Body of pancreas (tissue), 4 donors: ENCODE results near the gene CPNE1. TPM values are rescaled to one million over a fixed set of nuclear protein-coding genes. Genes with fewer than 3 reads are reported as not detected.
A peak's percentile ranks its signal among the peaks of the same experiment; 100 is the strongest.

Source experiments
- ATAC-seq: fragments of 150-250 bp; one replicate; pipeline ENCODE4 v1.9.1; 2016
- DNase-seq, 4 donors: peaks; one replicate each; pipeline ENCODE4 v3.0.0-alpha.2; 2019
- H3K27ac ChIP-seq, 4 donors: fragments of 200-600 bp; sonication (generic); 1 replicate in 3 of 4; 2 replicates in 1 of 4; pipeline versions ENCODE4 v1.5.1 to v1.6.1; 2016 to 2019; ENCODE audit warnings: mild to moderate bottlenecking in 1 of 4, mixed read lengths in 1 of 4, moderate library complexity in 1 of 4
- H3K27me3 ChIP-seq, 2 donors: fragments of 200-600 bp; sonication (generic); one replicate each; pipeline ENCODE4 v1.6.0; 2016; ENCODE audit warnings: mild to moderate bottlenecking in 1 of 2
- H3K36me3 ChIP-seq, 2 donors: fragments of 200-600 bp; sonication (generic); replicated peaks in 1 of 2; 2 replicates each; pipeline ENCODE4 v1.5.1; 2016; ENCODE audit warnings: low read depth in 2 of 2; ENCODE audit not compliant: insufficient read depth in 1 of 2
- H3K4me1 ChIP-seq: fragments of 200-600 bp; sonication (generic); one replicate; pipeline ENCODE4 v1.6.0; 2016
- H3K4me3 ChIP-seq, 2 donors: fragments of 200-600 bp; sonication (generic); 1 replicate in 1 of 2; 2 replicates in 1 of 2; pipeline ENCODE4 v1.5.1; 2016 to 2019
- H3K9me3 ChIP-seq, 3 donors: fragments of 200-600 bp; sonication (generic); 1 replicate in 2 of 3; 2 replicates in 1 of 3; pipeline ENCODE4 v1.5.1; 2016
- CTCF ChIP-seq, 7 experiments: fragments of 450-650 bp in 4 of 7; fragments of 200-600 bp in 3 of 7; sonication (generic) in 3 of 7; IDR thresholded peaks; one replicate each; pipeline ENCODE4 v1.5.1; 2016 to 2019; ENCODE audit warnings: antibody characterized with exemption in 7 of 7
- POLR2A ChIP-seq, 3 donors: fragments of 450-650 bp; IDR thresholded peaks; one replicate each; pipeline ENCODE4 v1.6.1; 2016; ENCODE audit warnings: antibody characterized with exemption in 3 of 3, mild to moderate bottlenecking in 2 of 3
- WGBS, 2 donors: methylation state at CpG; one replicate each; pipeline ENCODE4 v1.1.5; 2017; 5-methylcytosine and 5-hydroxymethylcytosine counted together
- intact Hi-C: fragments of 100-400 bp; cut with DNase I; formaldehyde crosslinking; loops from one replicate; pipeline ENCODE4 v1.15.1; 2023
- total RNA-seq, 2 donors: library from RNA; depleted of rRNA; stranded (reverse); fragments of >200 nt; gene quantifications; one replicate each; pipeline ENCODE4 v1.1.0, GENCODE V29; 2016

Gene CPNE1
- total RNA-seq, 2 donors from 2014 or later, result 87.3 to 93.9 TPM

- peak in 1 of 4 donors; percentile 26 for DNase-seq
- Histone ChIP-seq H3K9me3 (no peaks in the 10 kb centered on the region), H3K27ac (no peak overlapping the region), H3K4me3 (no peak overlapping the region), H3K27me3 (no peaks in the 10 kb centered on the region), H3K36me3 (no peaks in the 10 kb centered on the region), H3K4me1 (peaks cover 29% of the 10 kb centered on the region)
- intact Hi-C loops, result no loop called here
- TF ChIP-seq CTCF (IDR thresholded peaks at IDR 0.05), result no peak
- TF ChIP-seq POLR2A (IDR thresholded peaks at IDR 0.05), result no peak
- no peak for ATAC-seq
- WGBS, 2 donors, result 28 to 36% methylated on average over 7 of the region's 7 CpGs
Measured at GRCh38 chr20:35598476-35598875, 66.2 kb downstream of the CPNE1 start.

- 89 to 91% methylated on average over 2 of the region's 2 CpGs for WGBS, 2 donors
- no peak for DNase-seq
- intact Hi-C loops, result no loop called here
Measured at GRCh38 chr20:35597186-35597585, 67.5 kb downstream of the CPNE1 start.

DNA sequence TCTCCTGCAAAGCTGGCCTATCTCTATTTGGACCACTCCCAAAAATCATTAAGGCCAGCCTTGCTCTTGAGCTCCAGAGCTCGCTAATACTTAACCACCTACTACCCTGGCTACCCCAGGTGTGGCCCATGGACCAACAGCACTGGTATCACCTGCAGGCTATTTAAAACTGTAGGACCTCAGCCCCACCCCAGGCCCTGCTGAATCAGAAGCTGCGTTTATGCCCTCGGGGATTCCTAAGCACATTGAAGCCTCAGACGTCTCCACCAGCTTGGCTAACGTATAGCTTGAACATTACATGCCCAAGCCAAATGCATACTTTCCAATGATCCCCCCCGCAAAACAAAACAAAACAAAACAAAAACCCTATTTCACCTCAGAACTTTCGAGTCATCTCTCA, 68.8 kb downstream of the CPNE1 start:
- Histone ChIP-seq H3K36me3 (no peaks in the 10 kb centered on the region), H3K9me3 (no peaks in the 10 kb centered on the region), H3K4me1 (peaks cover 15% of the 10 kb centered on the region), H3K27me3 (no peaks in the 10 kb centered on the region), H3K27ac (no peak overlapping the region), H3K4me3 (no peak overlapping the region)
- no peak for DNase-seq
- 79 to 86% methylated on average over 7 of the region's 7 CpGs for WGBS, 2 donors
- TF ChIP-seq CTCF (IDR thresholded peaks at IDR 0.05) (no peak), POLR2A (IDR thresholded peaks at IDR 0.05) (no peak)
- intact Hi-C loops, result no loop called here
- no peak for ATAC-seq

More at GRCh38 chr20:35597186-35597585, 67.5 kb downstream of the CPNE1 start:
- no peak for ATAC-seq
- Histone ChIP-seq H3K9me3 (no peaks in the 10 kb centered on the region), H3K27ac (no peak overlapping the region), H3K36me3 (no peaks in the 10 kb centered on the region), H3K27me3 (no peaks in the 10 kb centered on the region), H3K4me1 (peaks cover 28% of the 10 kb centered on the region), H3K4me3 (no peak overlapping the region)
- TF ChIP-seq POLR2A (IDR thresholded peaks at IDR 0.05), result no peak
- no peak for TF ChIP-seq CTCF (IDR thresholded peaks at IDR 0.05)

- intact Hi-C loops, result no loop called here
- no peaks in the 10 kb centered on the region for H3K36me3 ChIP-seq
- TF ChIP-seq POLR2A (IDR thresholded peaks at IDR 0.05) (no peak), CTCF (IDR thresholded peaks at IDR 0.05) (no peak)
- no peak for DNase-seq
- ATAC-seq, result no peak
- no peak overlapping the region for H3K27ac ChIP-seq
- no peak overlapping the region for H3K4me3 ChIP-seq
- WGBS, 2 donors, result 86% methylated on average over 8 to 17 of the region's 17 CpGs
- no peaks in the 10 kb centered on the region for H3K9me3 ChIP-seq
- no peaks in the 10 kb centered on the region for H3K27me3 ChIP-seq
- H3K4me1 ChIP-seq, result peaks cover 12% of the 10 kb centered on the region
Measured at GRCh38 chr20:35595456-35595855, 69.2 kb downstream of the CPNE1 start.

- H3K4me3 ChIP-seq, result no peak overlapping the region
- no peak for TF ChIP-seq POLR2A (IDR thresholded peaks at IDR 0.05)
- TF ChIP-seq CTCF (IDR thresholded peaks at IDR 0.05), result no peak
- ATAC-seq (no peak), DNase-seq (no peak)
- intact Hi-C loops, result no loop called here
- no peaks in the 10 kb centered on the region for H3K9me3 ChIP-seq
- H3K36me3 ChIP-seq, result no peaks in the 10 kb centered on the region
- no peaks in the 10 kb centered on the region for H3K4me1 ChIP-seq
- WGBS, 2 donors, result 25 to 64% methylated on average over 2 of the region's 2 CpGs
- H3K27me3 ChIP-seq, result no peaks in the 10 kb centered on the region
- H3K27ac ChIP-seq, result no peak overlapping the region
Measured at GRCh38 chr20:35592339-35592974, 72.2 kb downstream of the CPNE1 start.
